ENCODE results near the gene CEACAM1. TPM values are rescaled to one million over a fixed set of nuclear protein-coding genes. Genes with fewer than 3 reads are reported as not detected.

The CEACAM1 gene
- polyA plus RNA-seq (2013, experiment 1 of 2) = 0.99 TPM
- 1.0 TPM for polyA plus RNA-seq (2013, experiment 2 of 2)

GRCh38 chr19:42528354-42529247 is at the start of gene CEACAM1:
Gene CEACAM1 (minus strand): TSS chr19:42528481. CDS start chr19:42528374, 107 bp downstream.
- DNase-seq = no peak
- Histone ChIP-seq H2BK5ac (ENCODE audit: low read depth, low read length, poor library complexity, severe bottlenecking) (no peak within 1 kb of the TSS), H3K23ac (ENCODE audit: low read length in 2 of 2) (no peak within 1 kb of the TSS), H3K4ac (ENCODE audit: low read depth in 1 of 2, low read length in 2 of 2) (no peak within 1 kb of the TSS), H2BK15ac (ENCODE audit: low read depth, poor library complexity, severe bottlenecking) (no peak within 1 kb of the TSS), H2AFZ (ENCODE audit: low read depth, low read length) (peak within 1 kb of the TSS; percentile 18), H4K91ac (ENCODE audit: low read length) (no peak within 1 kb of the TSS), H3K4me1 (ENCODE audit: control insufficient read depth, insufficient read depth, low read depth, low read length) (peaks cover 3% of the 10 kb centered on the region), H2BK12ac (ENCODE audit: low read length in 2 of 2) (no peak within 1 kb of the TSS), H3K27me3 (ENCODE audit: control insufficient read depth in 1 of 2, insufficient read depth in 1 of 2, low read length in 2 of 2) (peaks cover 14 to 69% of the 10 kb centered on the region in 2 experiments), H3K4me2 (ENCODE audit: low read length, poor library complexity, severe bottlenecking) (peak within 1 kb of the TSS; percentile 5), H3K79me1 (replicated peaks; ENCODE audit: low read length, poor library complexity, severe bottlenecking) (no peaks in the 10 kb centered on the region), H3K18ac (ENCODE audit: low read depth in 1 of 2, low read length in 2 of 2) (no peak within 1 kb of the TSS), H3K14ac (ENCODE audit: low read length in 2 of 2) (peak within 1 kb of the TSS in 1 of 2 experiments; percentile 21), H3K9ac (ENCODE audit: low read length) (no peak within 1 kb of the TSS), H3K36me3 (ENCODE audit: control insufficient read depth in 1 of 2, insufficient read depth in 2 of 2, low read depth in 1 of 2, low read length in 2 of 2) (no peaks in the 10 kb centered on the region), H3K9me3 (ENCODE audit: control insufficient read depth, low read length) (no peaks in the 10 kb centered on the region), H2AK5ac (ENCODE audit: low read length, severe bottlenecking) (no peak within 1 kb of the TSS), H3K4me3 (ENCODE audit: insufficient read depth in 1 of 2, low read depth in 1 of 2, low read length in 2 of 2) (no peak within 1 kb of the TSS), H4K8ac (ENCODE audit: low read length) (no peak within 1 kb of the TSS), H2BK120ac (ENCODE audit: low read depth, low read length) (no peak within 1 kb of the TSS), H3K27ac (ENCODE audit: low read length, poor library complexity, severe bottlenecking) (no peak within 1 kb of the TSS)
- WGBS = 65% methylated on average over 7 of the region's 7 CpGs

GRCh38 chr19:42577016-42577415 is 48.7 kb upstream of the CEACAM1 start:
- Histone ChIP-seq H3K4me1 (ENCODE audit: control insufficient read depth, insufficient read depth, low read depth, low read length) (no peaks in the 10 kb centered on the region), H3K27me3 (ENCODE audit: control insufficient read depth in 1 of 2, insufficient read depth in 1 of 2, low read length in 2 of 2) (peaks cover 0 to 72% of the 10 kb centered on the region in 2 experiments), H3K27ac (ENCODE audit: low read length, poor library complexity, severe bottlenecking) (no peak overlapping the region), H2BK5ac (ENCODE audit: low read depth, low read length, poor library complexity, severe bottlenecking) (no peak overlapping the region), H3K4ac (ENCODE audit: low read depth in 1 of 2, low read length in 2 of 2) (no peak overlapping the region), H2BK15ac (ENCODE audit: low read depth, poor library complexity, severe bottlenecking) (no peak overlapping the region), H3K9me3 (ENCODE audit: control insufficient read depth, low read length) (no peaks in the 10 kb centered on the region), H3K79me1 (replicated peaks; ENCODE audit: low read length, poor library complexity, severe bottlenecking) (no peaks in the 10 kb centered on the region), H4K8ac (ENCODE audit: low read length) (no peak overlapping the region), H3K14ac (ENCODE audit: low read length in 2 of 2) (no peak overlapping the region), H2BK120ac (ENCODE audit: low read depth, low read length) (no peak overlapping the region), H4K91ac (ENCODE audit: low read length) (no peak overlapping the region), H3K18ac (ENCODE audit: low read depth in 1 of 2, low read length in 2 of 2) (no peak overlapping the region), H3K4me3 (ENCODE audit: insufficient read depth in 1 of 2, low read depth in 1 of 2, low read length in 2 of 2) (no peak overlapping the region), H3K4me2 (ENCODE audit: low read length, poor library complexity, severe bottlenecking) (no peak overlapping the region), H2AK5ac (ENCODE audit: low read length, severe bottlenecking) (no peak overlapping the region), H2AFZ (ENCODE audit: low read depth, low read length) (no peak overlapping the region), H2BK12ac (ENCODE audit: low read length in 2 of 2) (no peak overlapping the region), H3K23ac (ENCODE audit: low read length in 2 of 2) (no peak overlapping the region), H3K36me3 (ENCODE audit: control insufficient read depth in 1 of 2, insufficient read depth in 2 of 2, low read depth in 1 of 2, low read length in 2 of 2) (no peaks in the 10 kb centered on the region), H3K9ac (ENCODE audit: low read length) (no peak overlapping the region)
- no peak for DNase-seq
- WGBS = no CpG with 5 or more reads among the region's 1 CpG

GRCh38 chr19:42576241-42576640 is 48.0 kb upstream of the CEACAM1 start:
- H3K4ac ChIP-seq (ENCODE audit: low read depth in 1 of 2, low read length in 2 of 2) = no peak overlapping the region
- no peak overlapping the region for H3K9ac ChIP-seq (ENCODE audit: low read length)
- H3K36me3 ChIP-seq (ENCODE audit: control insufficient read depth in 1 of 2, insufficient read depth in 2 of 2, low read depth in 1 of 2, low read length in 2 of 2) = no peaks in the 10 kb centered on the region
- no peak for DNase-seq
- H3K9me3 ChIP-seq (ENCODE audit: control insufficient read depth, low read length) = no peaks in the 10 kb centered on the region
- no peak overlapping the region for H3K23ac ChIP-seq (ENCODE audit: low read length in 2 of 2)
- no peak overlapping the region for H2BK120ac ChIP-seq (ENCODE audit: low read depth, low read length)
- no peak overlapping the region for H2BK15ac ChIP-seq (ENCODE audit: low read depth, poor library complexity, severe bottlenecking)
- no peak overlapping the region for H3K14ac ChIP-seq (ENCODE audit: low read length in 2 of 2)
- H3K79me1 ChIP-seq (replicated peaks; ENCODE audit: low read length, poor library complexity, severe bottlenecking) = no peaks in the 10 kb centered on the region
- H2BK5ac ChIP-seq (ENCODE audit: low read depth, low read length, poor library complexity, severe bottlenecking) = no peak overlapping the region
- no peak overlapping the region for H3K4me2 ChIP-seq (ENCODE audit: low read length, poor library complexity, severe bottlenecking)
- H2AK5ac ChIP-seq (ENCODE audit: low read length, severe bottlenecking) = no peak overlapping the region
- H4K91ac ChIP-seq (ENCODE audit: low read length) = no peak overlapping the region
- H2AFZ ChIP-seq (ENCODE audit: low read depth, low read length) = no peak overlapping the region
- 29% methylated on average over 2 of the region's 2 CpGs for WGBS
- H2BK12ac ChIP-seq (ENCODE audit: low read length in 2 of 2) = no peak overlapping the region
- H3K27ac ChIP-seq (ENCODE audit: low read length, poor library complexity, severe bottlenecking) = no peak overlapping the region
- H3K4me1 ChIP-seq (ENCODE audit: control insufficient read depth, insufficient read depth, low read depth, low read length) = no peaks in the 10 kb centered on the region
- H4K8ac ChIP-seq (ENCODE audit: low read length) = no peak overlapping the region
- no peak overlapping the region for H3K4me3 ChIP-seq (ENCODE audit: insufficient read depth in 1 of 2, low read depth in 1 of 2, low read length in 2 of 2)
- peaks cover 0 to 73% of the 10 kb centered on the region in 2 experiments for H3K27me3 ChIP-seq (ENCODE audit: control insufficient read depth in 1 of 2, insufficient read depth in 1 of 2, low read length in 2 of 2)
- H3K18ac ChIP-seq (ENCODE audit: low read depth in 1 of 2, low read length in 2 of 2) = no peak overlapping the region

GRCh38 chr19:42573642-42574041 is 45.4 kb upstream of the CEACAM1 start:
- Histone ChIP-seq H2BK120ac (ENCODE audit: low read depth, low read length) (no peak overlapping the region), H3K36me3 (ENCODE audit: control insufficient read depth in 1 of 2, insufficient read depth in 2 of 2, low read depth in 1 of 2, low read length in 2 of 2) (no peaks in the 10 kb centered on the region), H3K4me3 (ENCODE audit: insufficient read depth in 1 of 2, low read depth in 1 of 2, low read length in 2 of 2) (no peak overlapping the region), H3K9ac (ENCODE audit: low read length) (no peak overlapping the region), H2AK5ac (ENCODE audit: low read length, severe bottlenecking) (no peak overlapping the region), H2BK12ac (ENCODE audit: low read length in 2 of 2) (no peak overlapping the region), H3K23ac (ENCODE audit: low read length in 2 of 2) (no peak overlapping the region), H3K4me1 (ENCODE audit: control insufficient read depth, insufficient read depth, low read depth, low read length) (no peaks in the 10 kb centered on the region), H3K27me3 (ENCODE audit: control insufficient read depth in 1 of 2, insufficient read depth in 1 of 2, low read length in 2 of 2) (peaks cover 4 to 76% of the 10 kb centered on the region in 2 experiments), H3K4me2 (ENCODE audit: low read length, poor library complexity, severe bottlenecking) (no peak overlapping the region), H3K79me1 (replicated peaks; ENCODE audit: low read length, poor library complexity, severe bottlenecking) (no peaks in the 10 kb centered on the region), H3K9me3 (ENCODE audit: control insufficient read depth, low read length) (no peaks in the 10 kb centered on the region), H2BK5ac (ENCODE audit: low read depth, low read length, poor library complexity, severe bottlenecking) (no peak overlapping the region), H3K14ac (ENCODE audit: low read length in 2 of 2) (no peak overlapping the region), H4K8ac (ENCODE audit: low read length) (no peak overlapping the region), H4K91ac (ENCODE audit: low read length) (no peak overlapping the region), H2AFZ (ENCODE audit: low read depth, low read length) (no peak overlapping the region), H3K18ac (ENCODE audit: low read depth in 1 of 2, low read length in 2 of 2) (no peak overlapping the region), H2BK15ac (ENCODE audit: low read depth, poor library complexity, severe bottlenecking) (no peak overlapping the region), H3K27ac (ENCODE audit: low read length, poor library complexity, severe bottlenecking) (no peak overlapping the region), H3K4ac (ENCODE audit: low read depth in 1 of 2, low read length in 2 of 2) (no peak overlapping the region)
- DNase-seq = no peak
- WGBS = no CpG with 5 or more reads among the region's 1 CpG
